ENCODE data around the gene IRAK1.

The IRAK1 gene

DNA sequence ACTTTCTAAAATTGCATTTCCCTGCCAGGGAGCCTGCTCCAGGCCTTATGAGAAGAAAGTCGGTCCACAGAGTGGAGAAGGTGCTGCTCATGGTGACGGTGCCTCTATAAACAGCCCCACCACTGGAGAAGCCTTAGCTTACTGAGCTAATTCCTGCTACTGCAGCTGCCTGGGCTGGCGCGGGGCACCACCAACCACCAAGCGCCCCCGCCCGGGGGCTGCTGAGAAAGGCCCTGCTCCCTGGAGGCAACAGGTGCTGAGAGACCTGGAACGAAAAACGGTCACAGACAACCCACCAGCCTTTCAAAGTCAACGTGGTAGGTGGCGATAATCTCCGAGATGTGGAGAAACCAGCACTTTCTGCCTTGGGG is 51.0 kb downstream of the IRAK1 start:
- Histone ChIP-seq H3K4ac (ENCODE audit: low read depth, low read length) (no peak overlapping the region), H4K8ac (ENCODE audit: low read depth, low read length) (no peak overlapping the region), H2BK15ac (replicated peaks; ENCODE audit: low read depth) (no peak overlapping the region), H2AK5ac (ENCODE audit: low read length) (no peak overlapping the region), H3K27me3 (ENCODE audit: insufficient read depth, low read length, poor library complexity) (no peaks in the 10 kb centered on the region), H3K36me3 (ENCODE audit: control insufficient read depth, insufficient read depth, low read length) (no peaks in the 10 kb centered on the region), H3K56ac (ENCODE audit: low read length) (peak overlapping the region; percentile 85), H3K4me1 (ENCODE audit: control insufficient read depth, low read depth, low read length) (peaks cover 6% of the 10 kb centered on the region), H2BK120ac (ENCODE audit: low read depth, low read length) (no peak overlapping the region), H3K18ac (ENCODE audit: low read length) (no peak overlapping the region), H3K27ac (ENCODE audit: low read depth, low read length) (no peak overlapping the region), H3K79me1 (ENCODE audit: low read length) (no peaks in the 10 kb centered on the region), H3K4me3 (ENCODE audit: low read length) (no peak overlapping the region), H2BK5ac (ENCODE audit: low read length) (no peak overlapping the region), H3K23ac (ENCODE audit: low read length) (no peak overlapping the region), H3K9ac (ENCODE audit: low read length) (peak overlapping the region; percentile 81), H4K5ac (ENCODE audit: low read length) (no peak overlapping the region), H3K4me2 (ENCODE audit: low read length) (peak overlapping the region; percentile 83), H3K79me2 (ENCODE audit: control insufficient read depth, insufficient read depth, low read length) (peaks cover 66% of the 10 kb centered on the region)
- WGBS (ENCODE audit: extremely low coverage, insufficient coverage, low lambda C conversion rate), result no CpG with 5 or more reads among the region's 12 CpGs
- DNase-seq, result peak; percentile 45

GRCh38 chrX:153968255-153968654 is 51.4 kb downstream of the IRAK1 start:
- peak overlapping the region; percentile 81 for H3K9ac ChIP-seq (ENCODE audit: low read length)
- H2BK120ac ChIP-seq (ENCODE audit: low read depth, low read length), result no peak overlapping the region
- H3K18ac ChIP-seq (ENCODE audit: low read length), result no peak overlapping the region
- no peak overlapping the region for H4K5ac ChIP-seq (ENCODE audit: low read length)
- peaks cover 69% of the 10 kb centered on the region for H3K79me2 ChIP-seq (ENCODE audit: control insufficient read depth, insufficient read depth, low read length)
- no peaks in the 10 kb centered on the region for H3K79me1 ChIP-seq (ENCODE audit: low read length)
- no peak overlapping the region for H2AK5ac ChIP-seq (ENCODE audit: low read length)
- no peak overlapping the region for H3K23ac ChIP-seq (ENCODE audit: low read length)
- H3K4me3 ChIP-seq (ENCODE audit: low read length), result no peak overlapping the region
- no peak overlapping the region for H3K4ac ChIP-seq (ENCODE audit: low read depth, low read length)
- H3K36me3 ChIP-seq (ENCODE audit: control insufficient read depth, insufficient read depth, low read length), result no peaks in the 10 kb centered on the region
- no peak overlapping the region for H2BK15ac ChIP-seq (replicated peaks; ENCODE audit: low read depth)
- no peak overlapping the region for H3K27ac ChIP-seq (ENCODE audit: low read depth, low read length)
- DNase-seq, result no peak
- H3K56ac ChIP-seq (ENCODE audit: low read length), result peak overlapping the region; percentile 70
- H3K27me3 ChIP-seq (ENCODE audit: insufficient read depth, low read length, poor library complexity), result no peaks in the 10 kb centered on the region
- no peak overlapping the region for H2BK5ac ChIP-seq (ENCODE audit: low read length)
- H4K8ac ChIP-seq (ENCODE audit: low read depth, low read length), result no peak overlapping the region
- no CpG with 5 or more reads among the region's 9 CpGs for WGBS (ENCODE audit: extremely low coverage, insufficient coverage, low lambda C conversion rate)
- H3K4me1 ChIP-seq (ENCODE audit: control insufficient read depth, low read depth, low read length), result peaks cover 6% of the 10 kb centered on the region
- H3K4me2 ChIP-seq (ENCODE audit: low read length), result peak overlapping the region; percentile 83

DNA sequence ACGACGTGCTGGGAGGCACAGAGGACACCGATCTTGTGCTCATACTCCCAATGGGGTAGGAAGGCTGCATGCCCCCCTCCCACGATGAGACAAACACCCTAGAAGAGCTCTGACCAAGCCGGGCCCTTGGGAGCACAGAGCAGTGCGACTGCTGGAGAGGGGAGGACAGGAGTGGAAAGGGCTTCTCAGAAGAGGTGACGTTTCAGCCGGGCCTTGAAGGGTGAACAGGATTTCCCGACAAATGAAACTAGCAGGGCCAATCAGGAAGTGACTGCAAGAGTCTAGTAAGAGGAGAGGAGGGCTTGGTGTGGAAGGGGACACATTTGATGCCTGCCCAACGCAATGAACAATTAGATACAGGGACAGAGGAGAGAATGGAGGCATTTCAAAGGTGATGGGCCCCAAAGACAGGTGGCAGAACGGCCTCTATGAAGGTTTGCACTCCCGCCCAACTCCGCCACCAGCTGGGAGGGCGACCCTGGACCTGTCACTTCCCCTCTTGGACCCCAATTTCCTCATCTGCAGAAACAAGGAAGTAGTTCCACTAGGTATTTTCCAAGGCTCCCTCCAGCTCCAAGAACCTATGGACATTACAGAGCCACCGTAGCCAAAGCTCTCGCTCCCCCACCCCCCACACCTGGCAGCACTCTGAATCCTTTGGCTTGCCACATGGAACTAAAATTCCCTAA is 52.0 kb downstream of the IRAK1 start:
- H3K18ac ChIP-seq (ENCODE audit: low read length), result no peak overlapping the region
- peak overlapping the region; percentile 13 for H3K9ac ChIP-seq (ENCODE audit: low read length)
- no peak overlapping the region for H3K23ac ChIP-seq (ENCODE audit: low read length)
- no peak overlapping the region for H2BK5ac ChIP-seq (ENCODE audit: low read length)
- no peak overlapping the region for H2BK15ac ChIP-seq (replicated peaks; ENCODE audit: low read depth)
- no peak overlapping the region for H3K27ac ChIP-seq (ENCODE audit: low read depth, low read length)
- no peak overlapping the region for H3K4ac ChIP-seq (ENCODE audit: low read depth, low read length)
- no peak overlapping the region for H3K4me2 ChIP-seq (ENCODE audit: low read length)
- peaks cover 73% of the 10 kb centered on the region for H3K79me2 ChIP-seq (ENCODE audit: control insufficient read depth, insufficient read depth, low read length)
- H4K5ac ChIP-seq (ENCODE audit: low read length), result no peak overlapping the region
- H3K56ac ChIP-seq (ENCODE audit: low read length), result peak overlapping the region; percentile 25
- no CpG with 5 or more reads among the region's 16 CpGs for WGBS (ENCODE audit: extremely low coverage, insufficient coverage, low lambda C conversion rate)
- DNase-seq, result no peak
- H3K4me3 ChIP-seq (ENCODE audit: low read length), result no peak overlapping the region
- H4K8ac ChIP-seq (ENCODE audit: low read depth, low read length), result no peak overlapping the region
- H3K36me3 ChIP-seq (ENCODE audit: control insufficient read depth, insufficient read depth, low read length), result no peaks in the 10 kb centered on the region
- no peak overlapping the region for H2AK5ac ChIP-seq (ENCODE audit: low read length)
- no peaks in the 10 kb centered on the region for H3K27me3 ChIP-seq (ENCODE audit: insufficient read depth, low read length, poor library complexity)
- peaks cover 6% of the 10 kb centered on the region for H3K4me1 ChIP-seq (ENCODE audit: control insufficient read depth, low read depth, low read length)
- H3K79me1 ChIP-seq (ENCODE audit: low read length), result no peaks in the 10 kb centered on the region
- H2BK120ac ChIP-seq (ENCODE audit: low read depth, low read length), result no peak overlapping the region

DNA sequence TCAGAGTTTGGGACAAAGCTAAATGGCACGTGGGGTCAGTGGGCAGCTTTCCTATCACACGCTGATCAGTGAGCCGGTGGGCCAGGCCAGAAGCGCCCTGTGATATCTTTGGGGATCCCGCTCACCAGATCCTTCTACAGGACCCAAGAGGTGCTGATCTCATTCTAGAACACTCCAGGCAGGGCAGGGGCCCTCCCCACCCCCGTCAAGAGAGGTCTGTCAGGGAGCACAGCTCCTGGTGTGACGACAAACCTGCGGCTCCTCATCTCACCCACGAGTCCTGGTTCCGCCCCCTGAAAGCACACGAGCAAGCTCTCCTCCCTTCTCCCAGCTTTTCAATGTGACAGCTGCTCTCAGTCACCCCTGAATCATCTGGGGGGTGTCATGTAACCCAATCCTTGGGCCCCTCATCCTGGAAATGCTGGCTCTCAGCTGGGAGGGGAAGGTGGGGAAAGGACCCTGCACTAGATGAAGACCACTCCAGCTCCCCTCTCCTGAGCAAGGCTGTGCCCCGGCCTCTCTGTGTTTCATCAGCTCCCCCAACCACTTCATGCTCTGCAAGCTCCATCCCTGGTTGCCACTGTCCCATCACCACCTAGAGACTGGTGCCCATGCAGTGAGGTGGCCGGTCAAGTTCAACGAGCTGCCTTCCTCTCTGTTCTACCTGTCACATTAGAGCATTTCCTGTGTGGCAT is 52.7 kb downstream of the IRAK1 start:
- Histone ChIP-seq H4K5ac (ENCODE audit: low read length) (no peak overlapping the region), H3K18ac (ENCODE audit: low read length) (no peak overlapping the region), H2BK5ac (ENCODE audit: low read length) (no peak overlapping the region), H3K4me2 (ENCODE audit: low read length) (no peak overlapping the region), H3K4me1 (ENCODE audit: control insufficient read depth, low read depth, low read length) (peaks cover 6% of the 10 kb centered on the region), H3K79me2 (ENCODE audit: control insufficient read depth, insufficient read depth, low read length) (peaks cover 73% of the 10 kb centered on the region), H2AK5ac (ENCODE audit: low read length) (no peak overlapping the region), H2BK120ac (ENCODE audit: low read depth, low read length) (no peak overlapping the region), H3K36me3 (ENCODE audit: control insufficient read depth, insufficient read depth, low read length) (peaks cover 1% of the 10 kb centered on the region), H3K56ac (ENCODE audit: low read length) (peak overlapping the region; percentile 17), H3K79me1 (ENCODE audit: low read length) (no peaks in the 10 kb centered on the region), H3K27me3 (ENCODE audit: insufficient read depth, low read length, poor library complexity) (no peaks in the 10 kb centered on the region), H3K9ac (ENCODE audit: low read length) (peak overlapping the region; percentile 11), H2BK15ac (replicated peaks; ENCODE audit: low read depth) (no peak overlapping the region), H3K27ac (ENCODE audit: low read depth, low read length) (no peak overlapping the region), H3K4ac (ENCODE audit: low read depth, low read length) (no peak overlapping the region), H3K4me3 (ENCODE audit: low read length) (no peak overlapping the region), H3K23ac (ENCODE audit: low read length) (no peak overlapping the region), H4K8ac (ENCODE audit: low read depth, low read length) (no peak overlapping the region)
- WGBS (ENCODE audit: extremely low coverage, insufficient coverage, low lambda C conversion rate), result no CpG with 5 or more reads among the region's 14 CpGs
- no peak for DNase-seq

- no peak overlapping the region for H3K18ac ChIP-seq (ENCODE audit: low read length)
- H3K79me2 ChIP-seq (ENCODE audit: control insufficient read depth, insufficient read depth, low read length), result peaks cover 73% of the 10 kb centered on the region
- H4K5ac ChIP-seq (ENCODE audit: low read length), result no peak overlapping the region
- peaks cover 6% of the 10 kb centered on the region for H3K4me1 ChIP-seq (ENCODE audit: control insufficient read depth, low read depth, low read length)
- DNase-seq, result no peak
- H3K36me3 ChIP-seq (ENCODE audit: control insufficient read depth, insufficient read depth, low read length), result peaks cover 1% of the 10 kb centered on the region
- WGBS (ENCODE audit: extremely low coverage, insufficient coverage, low lambda C conversion rate), result no CpG with 5 or more reads among the region's 15 CpGs
- H3K79me1 ChIP-seq (ENCODE audit: low read length), result no peaks in the 10 kb centered on the region
- no peak overlapping the region for H2BK120ac ChIP-seq (ENCODE audit: low read depth, low read length)
- H3K27ac ChIP-seq (ENCODE audit: low read depth, low read length), result no peak overlapping the region
- no peak overlapping the region for H2AK5ac ChIP-seq (ENCODE audit: low read length)
- H2BK15ac ChIP-seq (replicated peaks; ENCODE audit: low read depth), result no peak overlapping the region
- no peak overlapping the region for H2BK5ac ChIP-seq (ENCODE audit: low read length)
- peak overlapping the region; percentile 7 for H3K56ac ChIP-seq (ENCODE audit: low read length)
- H3K4me3 ChIP-seq (ENCODE audit: low read length), result no peak overlapping the region
- H4K8ac ChIP-seq (ENCODE audit: low read depth, low read length), result no peak overlapping the region
- no peak overlapping the region for H3K4ac ChIP-seq (ENCODE audit: low read depth, low read length)
- H3K23ac ChIP-seq (ENCODE audit: low read length), result no peak overlapping the region
- H3K27me3 ChIP-seq (ENCODE audit: insufficient read depth, low read length, poor library complexity), result no peaks in the 10 kb centered on the region
- no peak overlapping the region for H3K9ac ChIP-seq (ENCODE audit: low read length)
- no peak overlapping the region for H3K4me2 ChIP-seq (ENCODE audit: low read length)
Measured at GRCh38 chrX:153966283-153966688, 53.4 kb downstream of the IRAK1 start.

All from mesendoderm (in vitro differentiated cells).